Raji (cell line): ENCODE measurements around the gene SMIM7.

Source experiments
- POLR2A ChIP-seq: IDR thresholded peaks from 2 replicates; pipeline ENCODE4 v1.6.1; 2011; ENCODE audit warnings: low read depth, low read length, control low read depth; ENCODE audit not compliant: insufficient read depth

Gene SMIM7

DNA sequence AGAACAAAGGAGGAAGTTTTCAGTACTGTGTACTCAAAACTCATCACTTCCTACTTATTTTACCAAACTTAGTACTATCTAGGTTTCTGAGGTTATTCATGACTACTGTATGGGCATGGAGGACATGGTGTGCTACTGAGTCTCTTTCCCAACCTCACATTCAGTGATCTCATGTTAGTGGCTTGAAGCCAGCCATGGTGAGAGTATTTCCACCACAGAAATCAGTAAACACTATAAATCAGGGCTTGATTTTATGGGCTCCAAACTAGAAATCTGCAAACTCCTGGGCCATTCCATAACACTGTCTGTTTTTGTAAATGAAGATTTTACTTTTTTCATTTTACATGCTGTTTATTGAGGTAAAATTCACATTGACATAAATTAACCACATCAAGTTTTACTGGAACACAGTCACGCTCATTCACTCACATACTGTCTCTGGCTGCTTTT lies 51.6 kb downstream of the SMIM7 start:
- no peak for TF ChIP-seq POLR2A

DNA sequence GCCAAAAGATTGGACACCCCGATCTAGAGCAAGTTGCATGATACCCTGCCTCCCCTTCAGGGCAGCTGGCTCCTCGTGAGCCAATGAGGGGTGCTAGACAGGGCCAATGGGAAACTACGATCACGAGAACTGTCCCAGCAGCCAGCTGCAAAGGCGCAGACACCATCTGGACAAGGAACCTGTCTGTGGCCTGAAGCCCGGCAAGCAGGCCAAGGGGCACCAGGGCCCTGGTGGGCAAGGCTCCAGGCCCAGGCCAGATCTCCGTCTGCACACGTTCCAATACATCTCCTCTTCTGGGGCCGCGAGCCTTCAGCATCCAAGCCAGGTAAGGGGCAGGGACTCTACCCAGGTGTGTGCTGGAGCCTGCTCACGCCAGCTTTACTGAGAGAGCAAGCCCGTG lies 52.1 kb downstream of the SMIM7 start:
- TF ChIP-seq POLR2A, result no peak

DNA sequence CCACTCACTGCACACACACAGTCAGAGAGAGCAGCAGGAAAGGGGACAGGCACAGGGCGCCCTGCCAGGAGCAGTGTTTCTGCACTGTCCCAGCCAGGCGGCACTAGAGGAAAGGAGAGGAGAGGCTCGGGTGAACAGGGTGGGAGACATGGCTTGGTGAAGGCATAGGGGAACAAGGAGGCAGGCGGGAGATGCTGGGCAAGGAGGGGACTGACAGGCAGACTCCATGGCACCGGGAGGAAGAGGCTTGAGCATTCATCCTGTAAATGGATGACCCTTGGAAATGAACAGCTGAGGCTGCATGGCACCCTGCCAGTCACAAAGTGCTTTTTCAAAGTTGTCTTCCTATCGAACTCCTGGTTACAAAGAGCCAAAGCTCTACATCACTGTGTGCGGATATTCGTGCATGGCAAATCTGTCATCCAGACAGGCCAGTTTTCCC lies 54.4 kb downstream of the SMIM7 start:
- TF ChIP-seq POLR2A, result no peak

DNA sequence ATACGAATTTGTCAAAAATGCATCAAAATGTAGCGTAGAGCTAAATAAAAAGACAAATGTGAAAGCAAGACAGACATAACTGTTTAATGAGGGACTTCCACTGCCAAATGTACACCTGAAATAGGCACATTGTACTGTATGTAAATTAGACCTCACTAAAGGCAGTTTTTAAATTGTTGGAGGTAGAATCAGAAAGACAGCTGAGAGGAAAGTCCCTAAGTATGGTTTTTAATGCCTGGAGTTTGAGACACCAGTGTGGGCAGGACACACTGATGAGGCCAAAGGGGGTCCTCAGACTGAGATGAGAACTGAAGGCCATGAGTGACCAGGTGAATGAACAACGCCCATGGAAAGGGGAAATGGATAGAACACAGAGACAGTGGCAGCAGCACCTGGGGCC lies 54.8 kb downstream of the SMIM7 start:
- no peak for TF ChIP-seq POLR2A

DNA sequence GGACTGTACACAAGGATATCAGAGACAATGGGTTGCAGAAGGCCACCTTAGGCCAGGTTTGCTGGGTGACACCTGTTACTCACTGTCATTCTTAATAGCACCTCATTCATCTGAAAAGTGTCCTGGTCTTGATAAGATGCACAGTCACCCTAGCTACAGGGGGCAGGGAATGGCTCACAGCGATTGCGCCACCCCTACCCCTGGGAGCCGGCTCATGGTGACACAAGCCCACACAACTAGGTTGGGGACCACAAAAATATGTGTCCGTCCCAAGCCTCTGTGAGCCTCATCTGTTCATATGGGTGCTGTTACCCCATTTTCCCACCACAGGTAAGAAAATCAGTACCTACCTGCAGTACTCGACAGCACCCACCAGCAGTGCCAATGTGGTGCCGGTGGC lies 55.3 kb downstream of the SMIM7 start:
- no peak for TF ChIP-seq POLR2A

DNA sequence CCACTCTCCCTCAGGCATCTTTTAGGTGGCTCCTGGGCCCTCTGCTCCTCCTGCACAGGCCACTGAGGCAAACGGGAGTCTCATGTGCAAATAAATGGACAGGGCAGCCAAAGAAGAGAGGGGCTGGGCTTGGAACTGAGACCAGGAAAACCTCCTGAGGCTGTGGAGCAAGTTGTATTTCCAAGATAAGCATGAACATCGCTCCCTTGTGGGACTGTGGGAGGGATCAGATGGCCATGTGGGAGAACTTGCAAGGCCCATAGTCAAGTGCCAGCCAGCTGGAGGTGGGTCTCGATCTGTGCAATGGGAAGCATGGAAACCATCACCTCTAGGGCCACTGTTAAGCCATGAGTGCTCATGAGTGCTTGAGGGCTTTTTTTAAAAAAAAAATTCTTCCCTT lies 56.9 kb downstream of the SMIM7 start:
- no peak for TF ChIP-seq POLR2A

DNA sequence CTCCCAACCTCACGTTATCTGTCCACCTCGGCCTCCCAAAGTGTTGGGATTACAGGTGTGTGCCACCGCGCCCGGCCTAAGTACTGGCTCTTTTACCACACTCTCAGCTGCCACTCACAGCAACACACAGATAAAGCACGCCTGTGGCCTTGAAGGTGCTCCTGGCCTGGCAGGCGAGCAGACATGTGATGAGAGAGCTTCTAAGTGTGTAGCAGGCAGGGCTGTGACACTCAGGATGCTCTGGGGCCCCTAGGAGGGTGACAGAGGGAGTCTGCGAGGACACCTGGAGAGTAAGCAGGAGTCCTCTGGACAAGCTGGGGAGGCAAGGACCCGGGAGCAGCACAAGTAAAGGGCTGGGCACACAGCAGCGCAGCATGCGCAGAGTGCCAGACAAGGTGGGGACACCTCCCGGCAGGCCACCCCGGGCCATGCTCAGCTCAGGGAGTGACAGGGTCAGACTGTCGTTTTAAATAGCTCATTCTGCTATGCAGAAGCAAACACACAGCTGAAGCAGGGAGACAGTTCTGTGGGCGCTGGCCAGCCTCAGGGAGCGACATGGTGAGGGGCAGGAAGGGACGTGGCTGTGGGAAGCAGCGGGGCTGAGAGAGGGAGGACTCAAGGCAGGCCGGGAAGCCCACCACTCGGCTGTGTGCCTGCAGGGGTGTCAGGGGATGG lies 58.4 kb downstream of the SMIM7 start:
- TF ChIP-seq POLR2A, result no peak

DNA sequence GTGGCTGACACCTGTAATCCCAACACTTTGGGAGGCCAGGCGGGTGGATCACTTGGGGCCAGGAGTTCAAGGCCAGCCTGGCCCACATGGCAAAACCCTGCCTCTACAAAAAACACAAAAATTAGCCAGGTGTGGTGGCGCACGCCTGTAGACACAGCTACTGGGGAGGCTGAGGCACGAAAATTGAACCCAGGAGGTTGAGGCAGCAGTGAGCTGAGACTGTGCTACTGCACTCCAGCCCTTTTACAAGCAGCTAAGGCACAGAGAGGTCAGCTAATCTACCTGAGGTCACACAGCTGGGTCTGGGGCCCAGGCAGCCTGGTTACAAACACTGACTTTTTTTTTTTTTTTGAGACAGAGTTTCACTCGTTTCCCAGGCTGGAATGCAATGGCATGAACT lies 59.1 kb downstream of the SMIM7 start:
- TF ChIP-seq POLR2A, result no peak

DNA sequence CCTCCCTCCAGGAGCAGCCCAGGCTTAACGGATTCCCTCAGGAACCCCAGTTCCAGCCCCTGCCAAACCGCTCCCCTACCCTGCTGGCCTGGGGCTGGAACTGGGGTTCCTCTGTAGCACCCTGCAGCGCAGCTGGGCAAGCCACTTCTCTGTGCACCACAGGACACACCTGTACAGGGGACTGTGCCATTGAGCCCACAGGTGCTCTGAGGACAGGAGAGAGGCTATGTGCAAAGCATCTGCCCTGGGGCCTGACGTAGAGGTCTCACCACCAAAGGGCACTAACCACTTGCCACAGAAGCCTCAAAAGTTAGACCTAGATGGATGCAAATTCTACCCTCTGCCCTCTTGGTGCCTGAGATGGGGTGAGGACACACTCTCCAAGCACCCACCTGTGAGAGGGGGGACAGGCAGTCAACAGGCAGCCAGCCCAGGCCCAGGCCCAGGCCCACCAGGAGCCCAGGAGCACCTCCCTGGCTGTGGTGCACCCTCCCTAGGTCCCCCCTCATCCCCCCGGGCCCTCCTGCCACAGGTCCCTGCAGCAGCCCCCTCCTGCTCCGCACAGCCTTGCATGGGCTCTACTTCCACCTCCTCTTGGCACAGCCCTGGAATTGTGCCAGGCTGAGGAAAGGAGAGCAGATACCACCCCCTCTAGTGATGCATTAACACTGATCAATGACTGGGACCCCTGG lies 60.1 kb downstream of the SMIM7 start:
- no peak for TF ChIP-seq POLR2A

DNA sequence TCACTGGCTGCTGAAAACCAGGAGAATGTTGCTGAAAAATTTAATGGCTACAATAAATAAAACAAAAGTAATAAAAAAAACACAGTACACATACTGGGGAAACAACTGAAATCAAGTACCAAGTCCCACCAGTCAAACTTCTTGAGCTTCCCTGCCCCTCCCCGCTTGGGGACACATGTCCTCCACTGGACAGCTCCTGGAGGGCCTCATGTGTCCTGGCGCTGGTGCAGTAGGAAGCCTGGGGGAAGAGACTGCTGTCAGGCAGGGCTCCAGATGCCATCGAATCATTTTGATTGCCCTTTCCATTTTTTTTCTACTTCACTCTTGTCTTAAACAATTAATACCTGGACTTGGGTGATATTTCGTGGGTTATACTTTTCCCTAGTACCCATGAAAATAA lies 61.1 kb downstream of the SMIM7 start:
- no peak for TF ChIP-seq POLR2A

DNA sequence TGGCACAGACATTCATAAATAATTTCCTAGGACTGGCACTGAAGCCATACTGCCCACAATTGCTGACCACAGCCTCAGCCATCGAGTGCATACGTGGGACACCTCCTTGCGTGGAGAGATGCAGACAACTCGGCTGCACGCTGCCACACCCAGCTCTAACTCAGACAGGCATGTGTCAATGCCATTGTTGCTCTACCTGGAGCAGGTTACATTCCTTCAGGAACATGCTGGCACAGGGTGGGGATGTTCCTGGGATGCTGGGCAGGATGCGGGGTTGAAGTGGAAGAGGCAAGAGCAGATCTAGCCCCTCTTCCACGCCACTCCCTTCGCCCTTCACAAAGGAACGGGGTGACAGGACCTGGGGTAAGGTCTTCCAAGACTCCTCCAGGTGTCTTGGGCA lies 63.5 kb downstream of the SMIM7 start:
- no peak for TF ChIP-seq POLR2A
